ENCODE data around the gene CPNE5.

The CPNE5 gene

GRCh38 chr6:36739947-36740817 lies 99.1 kb downstream of the CPNE5 start:
- TF ChIP-seq POLR2AphosphoS5 (IDR thresholded peaks at IDR 0.05; ENCODE audit: low read depth) (no peak), GABPA (IDR thresholded peaks at IDR 0.05; ENCODE audit: low read depth) (no peak), SPI1 (IDR thresholded peaks at IDR 0.05; ENCODE audit: borderline replicate concordance, low read depth) (no peak), CTCF (IDR thresholded peaks at IDR 0.05; ENCODE audit: insufficient read depth, low read length) (no peak)
- TF ChIP-seq, protein P1, sequence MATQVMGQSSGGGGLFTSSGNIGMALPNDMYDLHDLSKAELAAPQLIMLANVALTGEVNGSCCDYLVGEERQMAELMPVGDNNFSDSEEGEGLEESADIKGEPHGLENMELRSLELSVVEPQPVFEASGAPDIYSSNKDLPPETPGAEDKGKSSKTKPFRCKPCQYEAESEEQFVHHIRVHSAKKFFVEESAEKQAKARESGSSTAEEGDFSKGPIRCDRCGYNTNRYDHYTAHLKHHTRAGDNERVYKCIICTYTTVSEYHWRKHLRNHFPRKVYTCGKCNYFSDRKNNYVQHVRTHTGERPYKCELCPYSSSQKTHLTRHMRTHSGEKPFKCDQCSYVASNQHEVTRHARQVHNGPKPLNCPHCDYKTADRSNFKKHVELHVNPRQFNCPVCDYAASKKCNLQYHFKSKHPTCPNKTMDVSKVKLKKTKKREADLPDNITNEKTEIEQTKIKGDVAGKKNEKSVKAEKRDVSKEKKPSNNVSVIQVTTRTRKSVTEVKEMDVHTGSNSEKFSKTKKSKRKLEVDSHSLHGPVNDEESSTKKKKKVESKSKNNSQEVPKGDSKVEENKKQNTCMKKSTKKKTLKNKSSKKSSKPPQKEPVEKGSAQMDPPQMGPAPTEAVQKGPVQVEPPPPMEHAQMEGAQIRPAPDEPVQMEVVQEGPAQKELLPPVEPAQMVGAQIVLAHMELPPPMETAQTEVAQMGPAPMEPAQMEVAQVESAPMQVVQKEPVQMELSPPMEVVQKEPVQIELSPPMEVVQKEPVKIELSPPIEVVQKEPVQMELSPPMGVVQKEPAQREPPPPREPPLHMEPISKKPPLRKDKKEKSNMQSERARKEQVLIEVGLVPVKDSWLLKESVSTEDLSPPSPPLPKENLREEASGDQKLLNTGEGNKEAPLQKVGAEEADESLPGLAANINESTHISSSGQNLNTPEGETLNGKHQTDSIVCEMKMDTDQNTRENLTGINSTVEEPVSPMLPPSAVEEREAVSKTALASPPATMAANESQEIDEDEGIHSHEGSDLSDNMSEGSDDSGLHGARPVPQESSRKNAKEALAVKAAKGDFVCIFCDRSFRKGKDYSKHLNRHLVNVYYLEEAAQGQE (IDR thresholded peaks at IDR 0.05; ENCODE audit: insufficient replicate concordance, low read depth): no peak
- H3K4me3 ChIP-seq (replicated peaks; ENCODE audit: insufficient read depth, low read length): no peak overlapping the region
- no peaks in the 10 kb centered on the region for H3K27me3 ChIP-seq (ENCODE audit: insufficient read depth, poor library complexity, severe bottlenecking)
- H3K27ac ChIP-seq (replicated peaks): no peak overlapping the region
- DNase-seq (ENCODE audit: low read depth in 1 of 2, low spot score in 1 of 2): no peak

- Histone ChIP-seq H3K27me3 (ENCODE audit: insufficient read depth, poor library complexity, severe bottlenecking) (no peaks in the 10 kb centered on the region), H3K27ac (replicated peaks) (no peak overlapping the region), H3K4me3 (replicated peaks; ENCODE audit: insufficient read depth, low read length) (no peak overlapping the region)
- no peak for TF ChIP-seq CTCF (IDR thresholded peaks at IDR 0.05; ENCODE audit: insufficient read depth, low read length)
- TF ChIP-seq POLR2AphosphoS5 (IDR thresholded peaks at IDR 0.05; ENCODE audit: low read depth): no peak
- no peak for TF ChIP-seq SPI1 (IDR thresholded peaks at IDR 0.05; ENCODE audit: borderline replicate concordance, low read depth)
- no peak for TF ChIP-seq GABPA (IDR thresholded peaks at IDR 0.05; ENCODE audit: low read depth)
- TF ChIP-seq, protein P1 (IDR thresholded peaks at IDR 0.05; ENCODE audit: insufficient replicate concordance, low read depth): no peak
- DNase-seq (ENCODE audit: low read depth in 1 of 2, low spot score in 1 of 2): no peak
Observed at GRCh38 chr6:36738108-36738507, 101.1 kb downstream of the CPNE5 start.

DNA sequence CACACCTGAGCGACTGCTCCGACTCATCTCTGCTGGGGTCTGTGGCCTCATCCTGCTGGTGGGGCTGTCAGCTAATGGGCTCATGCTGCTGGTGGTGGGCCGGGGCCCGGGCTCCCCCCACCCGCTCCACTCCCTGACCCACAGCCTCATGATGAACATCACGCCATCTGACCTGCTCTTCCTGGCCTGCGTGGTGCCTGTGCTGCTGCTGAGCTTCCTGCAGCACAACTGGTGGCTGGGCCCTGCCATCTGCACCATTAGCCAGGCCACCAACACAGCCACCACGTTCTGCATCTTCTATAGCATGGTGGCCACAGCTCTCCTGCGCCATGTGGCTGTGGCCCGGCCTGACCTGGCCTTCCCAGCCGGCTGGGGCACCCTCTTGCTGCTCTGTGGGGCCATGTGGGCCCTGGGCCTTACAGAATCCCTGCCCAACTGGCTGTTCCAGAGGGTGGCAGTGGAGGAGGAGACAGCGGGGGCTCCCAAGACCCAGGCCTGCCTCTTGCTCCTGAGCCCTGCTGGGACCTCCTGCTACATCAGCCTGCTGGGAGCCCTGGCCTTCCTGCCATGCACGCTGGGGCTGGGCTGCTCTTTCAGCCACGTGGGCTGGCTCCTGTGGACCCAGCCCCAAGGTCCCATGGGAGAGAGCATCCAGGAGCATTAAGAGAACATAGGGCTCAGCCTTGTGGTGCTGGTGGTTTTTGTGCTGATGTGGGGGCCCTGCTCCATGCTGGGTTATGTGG lies 102.0 kb downstream of the CPNE5 start:
- DNase-seq (ENCODE audit: low read depth in 1 of 2, low spot score in 1 of 2): no peak
- no peaks in the 10 kb centered on the region for H3K27me3 ChIP-seq (ENCODE audit: insufficient read depth, poor library complexity, severe bottlenecking)
- TF ChIP-seq SPI1 (IDR thresholded peaks at IDR 0.05; ENCODE audit: borderline replicate concordance, low read depth) (no peak), POLR2AphosphoS5 (IDR thresholded peaks at IDR 0.05; ENCODE audit: low read depth) (no peak), CTCF (IDR thresholded peaks at IDR 0.05; ENCODE audit: insufficient read depth, low read length) (no peak), GABPA (IDR thresholded peaks at IDR 0.05; ENCODE audit: low read depth) (no peak)
- TF ChIP-seq, protein P1 (IDR thresholded peaks at IDR 0.05; ENCODE audit: insufficient replicate concordance, low read depth): no peak
- H3K27ac ChIP-seq (replicated peaks): no peak overlapping the region
- no peak overlapping the region for H3K4me3 ChIP-seq (replicated peaks; ENCODE audit: insufficient read depth, low read length)
